GM13977 (cell line): ENCODE measurements around the gene IGSF1.

Experiments used
- DNase-seq: peaks from one replicate; pipeline ENCODE4 v3.0.0; 2012; ENCODE audit warnings: low spot score
- CTCF ChIP-seq: IDR thresholded peaks from 2 replicates; pipeline ENCODE4 v1.5.1; 2012; ENCODE audit warnings: mild to moderate bottlenecking, control low read depth; ENCODE audit not compliant: insufficient read depth; ENCODE audit errors: extremely low read depth, missing control alignments
- in situ Hi-C: fragments of 300-500 bp; cut with MboI; formaldehyde crosslinking; loops from one replicate; pipeline ENCODE4 v1.12.0; 2022; ENCODE audit warnings: low sequenced_read_pairs, low pct_unique_long_range_greater_than_20kb, mixed read lengths, inconsistent platforms; ENCODE audit not compliant: unreplicated experiment

The IGSF1 gene

GRCh38 chrX:131235768-131236545 is 53.1 kb downstream of the IGSF1 start:
- no peak for TF ChIP-seq CTCF
- no peak for DNase-seq
- in situ Hi-C loops = no loop called here

GRCh38 chrX:131227608-131228007 is 61.5 kb downstream of the IGSF1 start:
- no peak for TF ChIP-seq CTCF
- in situ Hi-C loops = no loop called here
- DNase-seq = no peak

DNA sequence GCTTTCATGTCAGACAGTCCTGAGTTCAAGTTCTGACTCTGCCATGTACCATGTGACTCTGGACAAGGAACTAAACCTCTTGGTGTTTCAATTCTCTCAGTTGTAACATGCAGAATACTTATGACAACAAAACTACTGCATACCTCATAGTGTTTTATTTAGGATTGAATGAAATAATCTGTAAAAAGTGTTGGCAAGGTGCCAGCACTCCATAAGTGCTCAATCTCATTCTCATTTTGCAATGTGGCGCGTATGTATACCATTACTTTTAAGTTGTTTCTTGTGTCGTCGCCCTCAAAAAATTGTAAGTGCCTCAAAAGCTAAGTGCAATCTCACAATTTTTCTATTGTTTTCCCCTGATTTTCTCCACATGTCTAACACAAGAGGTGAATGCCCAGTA is 62.5 kb downstream of the IGSF1 start:
- in situ Hi-C loops = no loop called here
- no peak for TF ChIP-seq CTCF

DNA sequence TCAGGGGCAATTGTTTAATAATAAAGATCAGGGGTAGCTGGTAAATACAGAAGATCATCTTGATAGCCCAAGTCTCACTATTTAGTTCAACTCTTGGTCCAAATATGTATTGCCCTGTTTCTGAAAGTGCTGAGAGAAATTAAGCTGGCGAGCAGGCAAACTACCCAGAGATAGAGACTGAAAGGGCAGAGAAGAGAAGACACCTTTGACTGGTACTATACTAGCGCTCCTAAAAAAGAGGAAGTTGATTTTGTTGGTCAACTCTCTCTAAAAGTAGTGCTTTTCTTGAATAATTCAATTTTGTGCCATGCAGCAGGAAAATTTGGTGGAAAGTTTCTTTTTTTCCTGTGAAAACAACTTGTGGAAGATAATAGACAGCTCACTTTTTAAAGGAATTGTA is 64.0 kb downstream of the IGSF1 start:
- DNase-seq = no peak
- TF ChIP-seq CTCF = no peak
- in situ Hi-C loops = no loop called here

More for the DNA sequence above, 62.5 kb downstream of the IGSF1 start:
- DNase-seq = no peak
